K562 (cell line): ENCODE results near the gene SCN1A. TPM values are rescaled to one million over a fixed set of nuclear protein-coding genes. Genes with fewer than 3 reads are reported as not detected.

Experiments
- ATAC-seq: fragments of 200-7000 bp; cut with Tn5 transposase; 3 replicates; pipeline ENCODE4 v1.9.1; 2020; ENCODE audit warnings: moderate library complexity
- BruUV-seq: library from RNA; stranded (reverse); fragments of 400-500 nt; replicated peaks from 2 replicates; lab custom pipeline; 2021; lab: Mats Ljungman, UMichigan
- CTCF ChIA-PET: fragments of 300-600 bp; formaldehyde crosslinking; extraction: SDS; loops from one replicate; lab custom pipeline; 2021; ENCODE audit warnings: low intra/inter-chr PET ratio; lab: Yijun Ruan, JAX
- POLR2A ChIA-PET: fragments of 300-600, 350-650 bp; sonication (Branson Sonifier 250); formaldehyde crosslinking; extraction: SDS; loops from one replicate; lab custom pipeline; 2021; ENCODE audit warnings: antibody characterized with exemption, inconsistent platforms; lab: Yijun Ruan, JAX
- DNase-seq, 4 experiments: peaks; one replicate each; pipeline versions ENCODE4 v3.0.0 to v3.0.0-alpha.2; 2011 to 2018; ENCODE audit warnings: low spot score in 3 of 4, mixed read lengths in 3 of 4; ENCODE audit errors: extremely low read depth in 1 of 4
- FAIRE-seq: peaks from 2 replicates; lab custom pipeline; 2011; peaks lifted over from hg19 to GRCh38; lab: Jason Lieb, UNC
- H2AFZ ChIP-seq: 2 replicates; pipeline ENCODE4 v1.6.0; 2011; ENCODE audit warnings: low read depth, low read length, control low read depth, inconsistent platforms
- H3K27ac ChIP-seq: fragments of 200-600 bp; 3 replicates; pipeline ENCODE4 v1.8.0; 2011; ENCODE audit warnings: low read depth, mild to moderate bottlenecking, control low read depth, inconsistent platforms, low read length, moderate library complexity, mixed read lengths; ENCODE audit errors: extremely low read depth
- H3K27me3 ChIP-seq, 2 experiments: fragments of 300-600 bp in 1 of 2; 2 replicates in 1 of 2; 3 replicates in 1 of 2; pipeline versions ENCODE4 v1.6.0 to v1.8.0; 2011; ENCODE audit warnings: inconsistent platforms in 2 of 2, low read length in 2 of 2, mild to moderate bottlenecking in 1 of 2, mixed read lengths in 1 of 2, moderate library complexity in 1 of 2; ENCODE audit not compliant: control insufficient read depth in 2 of 2, insufficient read depth in 2 of 2
- H3K36me3 ChIP-seq: fragments of 300-600 bp; 3 replicates; pipeline ENCODE4 v1.8.0; 2011; ENCODE audit warnings: mild to moderate bottlenecking, low read length, inconsistent platforms; ENCODE audit not compliant: control insufficient read depth, insufficient read depth
- H3K4me1 ChIP-seq, 2 experiments: fragments of 200-600 bp in 1 of 2; replicated peaks in 1 of 2; 2 replicates in 1 of 2; 3 replicates in 1 of 2; pipeline versions ENCODE4 v1.5.1 to v1.8.0; 2011; ENCODE audit warnings: inconsistent platforms in 2 of 2, low read length in 2 of 2, mild to moderate bottlenecking in 1 of 2, mixed read lengths in 1 of 2, moderate library complexity in 1 of 2; ENCODE audit not compliant: control insufficient read depth in 2 of 2, insufficient read depth in 2 of 2
- H3K4me2 ChIP-seq: 2 replicates; pipeline ENCODE4 v1.6.1; 2011; ENCODE audit warnings: low read length, control low read depth, inconsistent platforms, mixed read lengths; ENCODE audit not compliant: insufficient read depth
- H3K4me3 ChIP-seq: fragments of 200-600 bp; sonication (generic), shearing (Covaris generic); 2 replicates; pipeline ENCODE4 v1.5.1; 2016; ENCODE audit warnings: control low read depth, inconsistent platforms
- H3K79me2 ChIP-seq: fragments of 200-600 bp; 3 replicates; pipeline ENCODE4 v1.8.0; 2011; ENCODE audit warnings: low read length, inconsistent platforms; ENCODE audit not compliant: control insufficient read depth, insufficient read depth
- H3K9ac ChIP-seq, 2 experiments: 2 replicates each; pipeline versions ENCODE4 v1.6.0 to v1.6.1; 2011; ENCODE audit warnings: low read depth in 2 of 2, low read length in 2 of 2, control low read depth in 1 of 2, inconsistent platforms in 1 of 2, mild to moderate bottlenecking in 1 of 2, mixed read lengths in 1 of 2; ENCODE audit not compliant: insufficient read depth in 1 of 2
- H3K9me1 ChIP-seq: one replicate; pipeline ENCODE4 v1.6.0; 2011; ENCODE audit warnings: inconsistent platforms, mild to moderate bottlenecking, low read length, moderate library complexity; ENCODE audit not compliant: control insufficient read depth, insufficient read depth
- H3K9me3 ChIP-seq: replicated peaks from 2 replicates; pipeline ENCODE4 v1.5.1; 2011; ENCODE audit warnings: low read depth, low read length, inconsistent platforms; ENCODE audit not compliant: control insufficient read depth, insufficient read depth
- H4K20me1 ChIP-seq: replicated peaks from 2 replicates; pipeline ENCODE4 v1.6.1; 2011; ENCODE audit warnings: low read length, inconsistent platforms, mixed read lengths; ENCODE audit not compliant: control insufficient read depth, insufficient read depth
- C11orf30 ChIP-seq: fragments of 450-650 bp; IDR thresholded peaks from 2 replicates; pipeline ENCODE4 v1.6.1; 2016; ENCODE audit warnings: low read depth, mild to moderate bottlenecking
- HNRNPLL ChIP-seq: fragments of 200-400 bp; formaldehyde crosslinking; IDR thresholded peaks from 2 replicates; pipeline ENCODE4 v1.6.1; 2017; ENCODE audit warnings: low read length, low read depth, mild to moderate bottlenecking; ENCODE audit not compliant: poor library complexity, severe bottlenecking
- MAFF ChIP-seq: IDR thresholded peaks from 2 replicates; pipeline ENCODE4 v1.6.1; 2012; ENCODE audit warnings: low read length, improper control_type of control experiment
- MAFG ChIP-seq: fragments of 450-650 bp; conservative IDR thresholded peaks from 2 replicates; pipeline ENCODE4 v1.6.1; 2016; ENCODE audit warnings: missing genetic modification characterization, missing compliant biosample characterization
- MAFK ChIP-seq: IDR thresholded peaks from 2 replicates; pipeline ENCODE4 v1.6.1; 2011; ENCODE audit warnings: low read length, improper control_type of control experiment
- NCOR1 ChIP-seq: fragments of 450-650 bp; IDR thresholded peaks from 2 replicates; pipeline ENCODE4 v1.6.1; 2016; ENCODE audit warnings: mild to moderate bottlenecking, moderate library complexity
- NONO ChIP-seq, 2 experiments: fragments of 200-400 bp in 1 of 2; fragments of 450-650 bp in 1 of 2; formaldehyde crosslinking in 1 of 2; IDR thresholded peaks; 2 replicates each; pipeline ENCODE4 v1.6.1; 2017; ENCODE audit warnings: low read depth in 2 of 2, mild to moderate bottlenecking in 2 of 2, moderate library complexity in 2 of 2, low read length in 1 of 2
- POLR2H ChIP-seq: IDR thresholded peaks from 2 replicates; pipeline ENCODE4 v1.6.1; 2016; ENCODE audit warnings: missing genetic modification characterization, low read depth, mild to moderate bottlenecking, control low read depth, missing compliant biosample characterization, moderate library complexity
- SIN3B ChIP-seq: fragments of 450-650 bp; IDR thresholded peaks from 2 replicates; pipeline ENCODE4 v1.6.1; 2017; ENCODE audit warnings: low read depth, mild to moderate bottlenecking, moderate library complexity
- SMAD2 ChIP-seq: fragments of 150-350 bp; IDR thresholded peaks from 2 replicates; pipeline ENCODE4 v1.6.1; 2014; ENCODE audit warnings: low read depth, mild to moderate bottlenecking, low read length
- ZNF316 ChIP-seq: fragments of 450-650 bp; IDR thresholded peaks from 2 replicates; pipeline ENCODE4 v1.6.1; 2016
- WGBS: fragments of 100-300 bp; shearing (Covaris generic); methylation state at CpG from one replicate; pipeline ENCODE4 v1.1.6; 2016; ENCODE audit warnings: low coverage, mixed read lengths; ENCODE audit not compliant: insufficient coverage; ENCODE audit errors: missing lambda C conversion rate; 5-methylcytosine and 5-hydroxymethylcytosine counted together
- in situ Hi-C: fragments of 300-500 bp; cut with MboI; formaldehyde crosslinking; loops from 4 replicates; pipeline ENCODE4 v1.15.0; 2018; ENCODE audit warnings: inconsistent platforms, mixed read lengths
- intact Hi-C: fragments of 100-400 bp; cut with micrococcal nuclease; formaldehyde crosslinking; loops from 2 replicates; pipeline ENCODE4 v1.14.2; 2022
- polyA plus RNA-seq, 8 experiments: library from polyadenylated mRNA; depleted of rRNA in 4 of 8; stranded (reverse) in 5 of 8; unstranded in 3 of 8; fragments of >200 nt; fragmentation: Nextera tagmentation in 2 of 8; fragmentation: Illumina TruSeq in 1 of 8; extraction: Ambion mirVana in 2 of 8; extraction: Trizol in 1 of 8; gene quantifications; 2 replicates each; pipeline versions ENCODE4 v1.2.1 to v1.2.3, GENCODE V29; 2011 to 2014; ENCODE audit warnings: inconsistent platforms in 1 of 8, missing spikeins in 1 of 8
- total RNA-seq, 7 experiments: library from RNA; depleted of rRNA in 6 of 7; stranded (reverse); fragments of >200 nt in 6 of 7; fragmentation: Illumina TruSeq in 2 of 7; extraction: Trizol in 2 of 7; gene quantifications; 2 replicates each; pipeline versions ENCODE4 v1.2.1 to v1.2.3, GENCODE V29; 2011 to 2021; ENCODE audit warnings: low replicate concordance in 1 of 7

Gene SCN1A
- total and polyA plus RNA-seq, 9 of the 15 experiments (the other 6 are each of a cell fraction or from before 2014, with no cell fraction given) = not detected

GRCh38 chr2:166138144-166138543 is 10.3 kb upstream of the SCN1A start (continued):
- TF ChIP-seq NONO (IDR thresholded peaks at IDR 0.05; ENCODE audit: low read depth in 2 of 2, low read length in 1 of 2) = no peak

- Histone ChIP-seq H3K4me3 (no peak overlapping the region), H3K79me2 (no peaks in the 10 kb centered on the region), H3K9ac (no peak overlapping the region), H3K27me3 (no peaks in the 10 kb centered on the region), H3K27ac (no peak overlapping the region), H2AFZ (no peak overlapping the region), H3K4me2 (no peak overlapping the region), H3K4me1 (no peaks in the 10 kb centered on the region), H4K20me1 (no peaks in the 10 kb centered on the region), H3K9me3 (no peaks in the 10 kb centered on the region), H3K36me3 (no peaks in the 10 kb centered on the region), H3K9me1 (no peaks in the 10 kb centered on the region)
- WGBS = 0% methylated on average over 2 of the region's 2 CpGs
- DNase-seq = no peak
- intact Hi-C loops = no loop called here
- ChIA-PET POLR2A (no interaction called here), CTCF (no interaction called here)
- in situ Hi-C loops = no loop called here
- TF ChIP-seq MAFK = peak; percentile 66
- TF ChIP-seq MAFF = peak; percentile 59
- TF ChIP-seq MAFG (tag) = peak; percentile 70
- no peak for TF ChIP-seq NCOR1
- no peak for TF ChIP-seq SIN3B
- TF ChIP-seq HNRNPLL = no peak
- no peak for TF ChIP-seq SMAD2
- TF ChIP-seq ZNF316 = peak; percentile 79
- peak; percentile 62 for TF ChIP-seq C11orf30
- no peak for TF ChIP-seq POLR2H (tag)
- no peak for ATAC-seq
- BruUV-seq = no TSS peak
- no peak for FAIRE-seq
These were observed 9.5 kb upstream of the SCN1A start for GRCh38 chr2:166137331-166137730.
